GM18861 (cell line): Measurements from ENCODE around the gene PCDHA5.
"Not testable (repeated sequence)": the region's sequence is repeated elsewhere in the genome, so short reads cannot be mapped to it uniquely, and the experiment has no call there.

Experiments used
- ATAC-seq: cut with Tn5 transposase; IDR thresholded peaks from one replicate; pipeline ENCODE4 v1.9.1; 2021; ENCODE audit not compliant: unreplicated experiment

PCDHA5 gene

DNA sequence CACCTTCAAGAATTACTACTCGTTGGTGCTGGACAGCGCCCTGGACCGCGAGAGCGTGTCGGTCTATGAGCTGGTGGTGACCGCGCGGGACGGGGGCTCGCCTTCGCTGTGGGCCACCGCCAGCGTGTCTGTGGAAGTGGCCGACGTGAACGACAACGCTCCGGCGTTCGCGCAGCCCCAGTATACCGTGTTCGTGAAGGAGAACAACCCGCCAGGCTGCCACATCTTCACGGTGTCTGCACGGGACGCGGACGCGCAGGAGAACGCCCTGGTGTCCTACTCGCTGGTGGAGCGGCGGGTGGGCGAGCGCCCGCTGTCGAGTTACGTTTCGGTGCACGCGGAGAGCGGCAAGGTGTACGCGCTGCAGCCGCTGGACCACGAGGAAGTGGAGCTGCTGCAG lies 1.6 kb downstream of the PCDHA5 start:
- not testable (repeated sequence) for ATAC-seq

GRCh38 chr5:140823475-140823874 lies 2.1 kb downstream of the PCDHA5 start:
- no peak for ATAC-seq

DNA sequence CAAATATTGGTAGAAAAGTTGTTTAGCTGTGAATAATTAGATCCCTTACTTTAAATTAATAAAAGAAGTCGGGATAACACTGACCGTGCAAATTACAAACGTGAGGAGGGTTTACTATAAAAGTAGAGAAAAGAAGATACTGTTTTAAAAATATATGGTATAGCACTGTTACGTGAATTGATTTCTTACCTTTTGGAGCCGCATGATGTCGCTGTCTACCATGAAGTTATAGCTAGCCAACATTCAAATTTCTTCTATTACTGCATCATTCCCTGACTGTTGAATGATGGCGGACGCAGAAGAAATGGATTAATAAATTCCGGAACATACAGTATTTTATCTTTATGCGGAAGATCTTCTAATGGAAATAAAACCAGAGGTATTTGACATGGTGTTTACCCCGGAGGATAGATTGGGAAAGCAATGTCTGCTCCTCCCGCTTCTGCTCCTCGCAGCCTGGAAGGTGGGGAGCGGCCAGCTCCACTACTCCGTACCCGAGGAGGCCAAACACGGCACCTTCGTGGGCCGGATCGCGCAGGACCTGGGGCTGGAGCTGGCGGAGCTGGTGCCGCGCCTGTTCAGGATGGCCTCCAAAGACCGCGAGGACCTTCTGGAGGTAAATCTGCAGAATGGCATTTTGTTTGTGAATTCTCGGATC lies 6.4 kb downstream of the PCDHA5 start, which contains the start of gene PCDHA6:
Gene PCDHA6 (plus strand): TSS at position 257 of the 658 bp plus-strand sequence. CDS start 132 bp downstream, at position 389.
- ATAC-seq = no peak

DNA sequence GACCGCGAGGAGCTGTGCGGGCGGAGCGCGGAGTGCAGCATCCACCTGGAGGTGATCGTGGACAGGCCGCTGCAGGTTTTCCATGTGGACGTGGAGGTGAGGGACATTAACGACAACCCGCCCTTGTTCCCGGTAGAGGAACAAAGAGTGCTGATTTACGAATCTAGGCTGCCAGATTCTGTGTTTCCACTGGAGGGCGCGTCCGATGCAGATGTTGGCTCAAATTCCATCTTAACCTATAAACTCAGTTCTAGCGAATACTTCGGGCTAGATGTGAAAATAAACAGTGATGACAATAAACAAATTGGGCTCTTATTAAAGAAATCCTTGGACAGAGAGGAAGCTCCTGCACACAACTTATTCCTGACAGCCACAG lies 6.9 kb downstream of the PCDHA5 start:
- ATAC-seq = no peak

DNA sequence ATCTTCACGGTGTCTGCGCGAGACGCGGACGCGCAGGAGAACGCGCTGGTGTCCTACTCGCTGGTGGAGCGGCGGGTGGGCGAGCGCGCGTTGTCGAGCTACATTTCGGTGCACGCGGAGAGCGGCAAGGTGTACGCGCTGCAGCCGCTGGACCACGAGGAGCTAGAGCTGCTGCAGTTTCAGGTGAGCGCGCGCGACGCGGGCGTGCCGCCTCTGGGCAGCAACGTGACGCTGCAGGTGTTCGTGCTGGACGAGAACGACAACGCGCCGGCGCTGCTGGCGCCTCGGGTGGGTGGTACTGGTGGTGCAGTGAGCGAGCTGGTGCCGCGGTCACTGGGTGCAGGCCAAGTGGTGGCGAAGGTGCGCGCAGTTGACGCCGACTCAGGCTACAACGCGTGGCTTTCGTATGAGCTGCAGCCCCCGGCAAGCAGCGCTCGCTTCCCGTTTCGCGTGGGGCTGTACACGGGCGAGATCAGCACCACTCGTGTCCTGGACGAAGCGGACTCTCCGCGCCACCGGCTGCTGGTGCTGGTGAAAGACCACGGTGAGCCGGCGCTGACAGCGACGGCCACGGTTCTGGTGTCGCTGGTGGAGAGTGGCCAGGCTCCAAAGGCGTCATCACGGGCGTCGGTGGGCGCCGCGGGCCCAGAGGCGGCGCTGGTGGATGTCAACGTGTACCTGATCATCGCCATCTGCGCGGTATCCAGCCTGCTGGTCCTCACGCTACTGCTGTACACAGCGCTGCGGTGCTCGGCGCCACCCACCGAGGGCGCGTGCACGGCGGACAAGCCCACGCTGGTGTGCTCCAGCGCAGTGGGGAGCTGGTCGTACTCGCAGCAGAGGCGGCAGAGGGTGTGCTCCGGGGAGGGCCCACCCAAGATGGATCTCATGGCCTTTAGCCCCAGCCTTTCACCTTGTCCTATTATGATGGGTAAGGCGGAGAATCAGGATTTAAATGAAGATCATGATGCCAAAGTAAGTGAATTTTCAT lies 8.4 kb downstream of the PCDHA5 start:
- ATAC-seq = not testable (repeated sequence)

DNA sequence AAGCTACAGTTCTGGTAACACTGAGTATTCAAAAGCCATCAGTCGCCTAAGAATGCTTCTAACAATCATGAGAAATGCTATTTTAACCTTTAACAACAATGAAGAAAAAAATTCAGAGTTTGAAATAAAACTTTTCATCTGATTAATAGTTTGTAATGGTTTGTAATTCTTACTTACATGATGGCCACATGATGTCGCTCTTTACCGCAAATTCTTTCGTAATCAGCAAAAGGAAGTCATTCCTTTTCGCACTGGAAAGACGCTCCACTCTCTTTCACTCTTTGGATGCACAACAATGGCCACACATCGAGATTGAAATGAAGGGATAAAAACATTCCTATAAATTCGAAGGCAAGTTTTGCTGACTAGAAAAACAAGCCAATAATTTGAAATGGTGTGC lies 12.6 kb downstream of the PCDHA5 start, which contains the start of gene PCDHA7:
Gene PCDHA7 (plus strand): TSS at position 277 of the 400 bp plus-strand sequence. CDS start 115 bp downstream, at position 392.
- ATAC-seq = no peak

GRCh38 chr5:140834439-140835008 lies 13.1 kb downstream of the PCDHA5 start:
- ATAC-seq = not testable (repeated sequence)

- no peak for ATAC-seq
These were observed 14.5 kb downstream of the PCDHA5 start for GRCh38 chr5:140835622-140836510.

GRCh38 chr5:140840978-140841962 lies 19.9 kb downstream of the PCDHA5 start, which contains the start of gene PCDHA8:
TSS of gene PCDHA8 (plus strand) at chr5:140841187. CDS start at chr5:140841322, 135 bp downstream.
- no peak for ATAC-seq

- ATAC-seq = no peak
These were observed 21.7 kb downstream of the PCDHA5 start for GRCh38 chr5:140842798-140843733.

DNA sequence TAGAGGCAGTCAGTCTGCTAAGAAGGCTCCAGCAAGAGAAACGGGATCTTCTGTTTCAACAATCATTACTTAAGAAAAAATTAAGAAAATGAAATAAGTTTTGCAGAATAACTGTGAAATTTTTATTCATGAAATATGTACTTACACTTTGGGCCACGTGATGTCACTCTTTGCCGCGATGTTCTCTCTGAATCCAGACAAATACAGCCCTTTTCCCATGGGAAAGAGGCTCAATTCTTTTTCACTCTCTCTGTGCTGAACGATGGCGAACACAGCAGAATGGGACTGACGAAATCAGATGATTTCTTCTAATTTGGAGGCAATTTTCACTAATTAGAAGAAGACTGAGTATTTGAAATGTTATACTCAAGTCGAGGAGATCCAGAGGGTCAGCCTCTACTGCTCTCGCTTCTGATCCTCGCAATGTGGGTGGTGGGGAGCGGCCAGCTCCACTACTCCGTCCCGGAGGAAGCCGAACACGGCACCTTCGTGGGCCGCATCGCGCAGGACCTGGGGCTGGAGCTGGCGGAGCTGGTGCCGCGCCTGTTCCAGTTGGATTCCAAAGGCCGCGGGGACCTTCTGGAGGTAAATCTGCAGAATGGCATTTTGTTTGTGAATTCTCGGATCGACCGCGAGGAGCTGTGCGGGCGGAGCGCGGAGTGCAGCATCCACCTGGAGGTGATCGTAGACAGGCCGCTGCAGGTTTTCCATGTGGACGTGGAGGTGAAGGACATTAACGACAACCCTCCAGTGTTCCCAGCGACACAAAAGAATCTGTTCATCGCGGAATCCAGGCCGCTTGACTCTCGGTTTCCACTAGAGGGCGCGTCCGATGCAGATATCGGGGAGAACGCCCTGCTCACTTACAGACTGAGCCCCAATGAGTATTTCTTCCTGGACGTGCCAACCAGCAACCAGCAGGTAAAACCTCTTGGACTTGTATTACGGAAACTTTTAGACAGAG lies 27.0 kb downstream of the PCDHA5 start, which contains the start of gene PCDHA9:
Gene PCDHA9 (plus strand): TSS at position 244 of the 964 bp plus-strand sequence. CDS start 114 bp downstream, at position 358.
- not testable (repeated sequence) for ATAC-seq

DNA sequence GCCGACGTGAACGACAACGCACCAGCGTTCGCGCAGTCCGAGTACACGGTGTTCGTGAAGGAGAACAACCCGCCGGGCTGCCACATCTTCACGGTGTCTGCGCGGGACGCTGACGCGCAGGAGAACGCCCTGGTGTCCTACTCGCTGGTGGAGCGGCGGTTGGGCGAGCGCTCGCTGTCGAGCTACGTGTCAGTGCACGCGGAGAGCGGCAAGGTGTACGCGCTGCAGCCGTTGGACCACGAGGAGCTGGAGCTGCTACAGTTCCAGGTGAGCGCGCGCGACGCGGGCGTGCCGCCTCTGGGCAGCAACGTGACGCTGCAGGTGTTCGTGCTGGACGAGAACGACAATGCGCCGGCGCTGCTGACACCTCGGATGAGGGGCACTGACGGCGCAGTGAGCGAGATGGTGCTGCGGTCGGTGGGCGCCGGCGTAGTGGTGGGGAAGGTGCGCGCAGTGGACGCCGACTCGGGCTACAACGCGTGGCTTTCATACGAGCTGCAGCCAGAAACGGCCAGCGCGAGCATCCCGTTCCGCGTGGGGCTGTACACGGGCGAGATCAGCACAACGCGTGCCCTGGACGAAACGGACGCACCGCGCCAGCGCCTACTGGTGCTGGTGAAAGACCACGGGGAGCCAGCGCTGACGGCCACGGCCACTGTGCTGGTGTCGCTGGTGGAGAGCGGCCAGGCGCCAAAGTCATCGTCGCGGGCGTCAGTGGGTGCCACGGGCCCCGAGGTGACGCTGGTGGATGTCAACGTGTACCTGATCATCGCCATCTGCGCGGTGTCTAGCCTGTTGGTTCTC lies 28.6 kb downstream of the PCDHA5 start:
- not testable (repeated sequence) for ATAC-seq

DNA sequence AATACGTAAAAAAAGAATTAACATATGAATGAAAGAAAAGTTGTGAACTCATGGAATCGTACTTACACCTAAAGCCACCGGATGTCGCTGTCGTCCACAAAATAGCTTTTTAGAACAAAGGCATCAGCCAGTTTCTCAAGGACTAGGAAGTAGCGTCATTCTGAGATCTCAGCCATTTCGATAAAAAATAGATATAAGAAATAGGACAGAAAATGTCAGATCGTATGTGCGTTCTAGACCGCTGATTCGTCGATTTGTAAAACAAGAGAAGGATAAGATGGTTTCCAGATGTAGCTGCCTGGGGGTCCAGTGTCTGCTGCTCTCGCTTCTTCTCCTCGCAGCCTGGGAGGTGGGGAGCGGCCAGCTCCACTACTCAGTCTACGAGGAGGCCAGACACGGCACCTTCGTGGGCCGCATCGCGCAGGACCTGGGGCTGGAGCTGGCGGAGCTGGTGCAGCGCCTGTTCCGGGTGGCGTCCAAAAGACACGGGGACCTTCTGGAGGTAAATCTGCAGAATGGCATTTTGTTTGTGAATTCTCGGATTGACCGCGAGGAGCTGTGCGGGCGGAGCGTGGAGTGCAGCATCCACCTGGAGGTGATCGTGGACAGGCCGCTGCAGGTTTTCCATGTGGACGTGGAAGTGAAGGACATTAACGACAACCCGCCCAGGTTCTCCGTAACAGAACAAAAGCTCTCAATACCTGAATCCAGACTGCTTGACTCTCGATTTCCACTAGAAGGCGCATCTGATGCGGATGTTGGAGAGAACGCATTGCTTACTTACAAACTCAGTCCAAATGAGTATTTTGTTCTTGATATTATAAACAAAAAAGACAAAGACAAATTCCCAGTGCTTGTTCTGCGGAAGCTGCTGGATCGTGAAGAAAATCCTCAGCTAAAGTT lies 34.6 kb downstream of the PCDHA5 start, which contains the start of gene PCDHA10:
Gene PCDHA10 (plus strand): TSS at position 126 of the 903 bp plus-strand sequence. CDS start 152 bp downstream, at position 278.
- no peak for ATAC-seq

DNA sequence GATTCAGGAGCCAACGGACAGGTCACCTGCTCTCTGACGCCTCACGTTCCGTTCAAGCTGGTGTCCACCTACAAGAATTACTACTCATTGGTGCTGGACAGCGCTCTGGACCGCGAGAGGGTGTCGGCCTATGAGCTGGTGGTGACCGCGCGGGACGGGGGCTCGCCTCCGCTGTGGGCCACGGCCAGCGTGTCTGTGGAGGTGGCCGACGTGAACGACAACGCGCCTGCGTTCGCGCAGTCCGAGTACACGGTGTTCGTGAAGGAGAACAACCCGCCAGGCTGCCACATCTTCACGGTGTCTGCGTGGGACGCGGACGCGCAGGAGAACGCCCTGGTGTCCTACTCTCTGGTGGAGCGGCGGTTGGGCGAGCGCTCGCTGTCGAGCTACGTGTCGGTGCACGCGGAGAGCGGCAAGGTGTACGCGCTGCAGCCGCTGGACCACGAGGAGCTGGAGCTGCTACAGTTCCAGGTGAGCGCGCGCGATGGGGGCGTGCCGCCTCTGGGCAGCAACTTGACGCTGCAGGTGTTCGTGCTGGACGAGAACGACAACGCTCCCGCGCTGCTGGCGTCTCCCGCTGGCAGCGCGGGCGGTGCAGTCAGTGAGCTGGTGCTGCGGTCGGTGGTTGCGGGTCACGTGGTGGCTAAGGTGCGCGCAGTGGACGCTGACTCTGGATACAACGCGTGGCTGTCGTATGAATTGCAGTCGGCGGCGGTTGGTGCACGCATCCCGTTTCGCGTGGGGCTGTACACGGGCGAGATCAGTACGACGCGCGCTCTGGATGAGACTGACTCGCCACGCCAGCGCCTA lies 36.0 kb downstream of the PCDHA5 start:
- no peak for ATAC-seq
